ENCODE data around the gene LMCD1.

LMCD1 gene

GRCh38 chr3:8529738-8530525 lies 28.3 kb downstream of the LMCD1 start:
- H3K9me3 Mint-ChIP-seq, result no peaks in the 10 kb centered on the region
- no peak overlapping the region for H3K27ac Mint-ChIP-seq
- H3K27me3 Mint-ChIP-seq (ENCODE audit: low read depth), result no peaks in the 10 kb centered on the region
- no peak overlapping the region for H3K4me3 Mint-ChIP-seq
- no peaks in the 10 kb centered on the region for H3K36me3 Mint-ChIP-seq (ENCODE audit: low read depth)
- no peaks in the 10 kb centered on the region for H3K4me1 Mint-ChIP-seq (ENCODE audit: low read depth)

- Mint-ChIP-seq H3K9me3 (no peaks in the 10 kb centered on the region), H3K4me3 (no peak overlapping the region), H3K27me3 (ENCODE audit: low read depth) (no peaks in the 10 kb centered on the region), H3K4me1 (ENCODE audit: low read depth) (no peaks in the 10 kb centered on the region), H3K27ac (no peak overlapping the region), H3K36me3 (ENCODE audit: low read depth) (no peaks in the 10 kb centered on the region)
Measured at GRCh38 chr3:8530581-8530980, 29.0 kb downstream of the LMCD1 start.

GRCh38 chr3:8532251-8532871 lies 30.7 kb downstream of the LMCD1 start:
- H3K9me3 Mint-ChIP-seq, result no peaks in the 10 kb centered on the region
- H3K4me1 Mint-ChIP-seq (ENCODE audit: low read depth), result no peaks in the 10 kb centered on the region
- H3K27me3 Mint-ChIP-seq (ENCODE audit: low read depth), result no peaks in the 10 kb centered on the region
- H3K4me3 Mint-ChIP-seq, result no peak overlapping the region
- no peak overlapping the region for H3K27ac Mint-ChIP-seq
- no peaks in the 10 kb centered on the region for H3K36me3 Mint-ChIP-seq (ENCODE audit: low read depth)

GRCh38 chr3:8536096-8537056 lies 34.8 kb downstream of the LMCD1 start:
- H3K27me3 Mint-ChIP-seq (ENCODE audit: low read depth), result no peaks in the 10 kb centered on the region
- no peaks in the 10 kb centered on the region for H3K4me1 Mint-ChIP-seq (ENCODE audit: low read depth)
- H3K9me3 Mint-ChIP-seq, result no peaks in the 10 kb centered on the region
- H3K27ac Mint-ChIP-seq, result no peak overlapping the region
- no peaks in the 10 kb centered on the region for H3K36me3 Mint-ChIP-seq (ENCODE audit: low read depth)
- no peak overlapping the region for H3K4me3 Mint-ChIP-seq

GRCh38 chr3:8537440-8537839 lies 35.8 kb downstream of the LMCD1 start:
- Mint-ChIP-seq H3K27ac (no peak overlapping the region), H3K9me3 (no peaks in the 10 kb centered on the region), H3K4me3 (no peak overlapping the region), H3K36me3 (ENCODE audit: low read depth) (no peaks in the 10 kb centered on the region), H3K4me1 (ENCODE audit: low read depth) (no peaks in the 10 kb centered on the region), H3K27me3 (ENCODE audit: low read depth) (no peaks in the 10 kb centered on the region)

GRCh38 chr3:8538223-8538622 lies 36.6 kb downstream of the LMCD1 start:
- Mint-ChIP-seq H3K4me1 (ENCODE audit: low read depth) (no peaks in the 10 kb centered on the region), H3K27me3 (ENCODE audit: low read depth) (no peaks in the 10 kb centered on the region), H3K36me3 (ENCODE audit: low read depth) (no peaks in the 10 kb centered on the region), H3K9me3 (no peaks in the 10 kb centered on the region), H3K27ac (no peak overlapping the region), H3K4me3 (no peak overlapping the region)

GRCh38 chr3:8538913-8539312 lies 37.3 kb downstream of the LMCD1 start:
- Mint-ChIP-seq H3K9me3 (no peaks in the 10 kb centered on the region), H3K27me3 (ENCODE audit: low read depth) (no peaks in the 10 kb centered on the region), H3K36me3 (ENCODE audit: low read depth) (no peaks in the 10 kb centered on the region), H3K4me3 (no peak overlapping the region), H3K27ac (no peak overlapping the region), H3K4me1 (ENCODE audit: low read depth) (no peaks in the 10 kb centered on the region)

GRCh38 chr3:8539419-8539818 lies 37.8 kb downstream of the LMCD1 start:
- no peak overlapping the region for H3K27ac Mint-ChIP-seq
- H3K9me3 Mint-ChIP-seq, result no peaks in the 10 kb centered on the region
- H3K4me1 Mint-ChIP-seq (ENCODE audit: low read depth), result no peaks in the 10 kb centered on the region
- H3K36me3 Mint-ChIP-seq (ENCODE audit: low read depth), result no peaks in the 10 kb centered on the region
- no peaks in the 10 kb centered on the region for H3K27me3 Mint-ChIP-seq (ENCODE audit: low read depth)
- H3K4me3 Mint-ChIP-seq, result no peak overlapping the region

- Mint-ChIP-seq H3K9me3 (no peaks in the 10 kb centered on the region), H3K4me3 (no peak overlapping the region), H3K27ac (no peak overlapping the region), H3K27me3 (ENCODE audit: low read depth) (no peaks in the 10 kb centered on the region), H3K4me1 (ENCODE audit: low read depth) (no peaks in the 10 kb centered on the region), H3K36me3 (ENCODE audit: low read depth) (no peaks in the 10 kb centered on the region)
Measured at GRCh38 chr3:8540456-8540855, 38.8 kb downstream of the LMCD1 start.

GRCh38 chr3:8541486-8541885 lies 39.9 kb downstream of the LMCD1 start:
- no peaks in the 10 kb centered on the region for H3K36me3 Mint-ChIP-seq (ENCODE audit: low read depth)
- no peaks in the 10 kb centered on the region for H3K4me1 Mint-ChIP-seq (ENCODE audit: low read depth)
- no peaks in the 10 kb centered on the region for H3K9me3 Mint-ChIP-seq
- H3K27me3 Mint-ChIP-seq (ENCODE audit: low read depth), result no peaks in the 10 kb centered on the region
- H3K27ac Mint-ChIP-seq, result no peak overlapping the region
- no peak overlapping the region for H3K4me3 Mint-ChIP-seq

- no peak overlapping the region for H3K4me3 Mint-ChIP-seq
Measured at GRCh38 chr3:8542190-8543135, 40.8 kb downstream of the LMCD1 start.

GRCh38 chr3:8546609-8547008 lies 45.0 kb downstream of the LMCD1 start:
- Mint-ChIP-seq H3K4me3 (no peak overlapping the region), H3K36me3 (ENCODE audit: low read depth) (no peaks in the 10 kb centered on the region), H3K9me3 (no peaks in the 10 kb centered on the region), H3K27ac (no peak overlapping the region), H3K4me1 (ENCODE audit: low read depth) (no peaks in the 10 kb centered on the region), H3K27me3 (ENCODE audit: low read depth) (no peaks in the 10 kb centered on the region)

More at GRCh38 chr3:8542190-8543135, 40.8 kb downstream of the LMCD1 start:
- Mint-ChIP-seq H3K4me1 (ENCODE audit: low read depth) (no peaks in the 10 kb centered on the region), H3K9me3 (no peaks in the 10 kb centered on the region), H3K27me3 (ENCODE audit: low read depth) (no peaks in the 10 kb centered on the region), H3K36me3 (ENCODE audit: low read depth) (no peaks in the 10 kb centered on the region), H3K27ac (no peak overlapping the region)

- Mint-ChIP-seq H3K9me3 (no peaks in the 10 kb centered on the region), H3K36me3 (ENCODE audit: low read depth) (no peaks in the 10 kb centered on the region), H3K27me3 (ENCODE audit: low read depth) (no peaks in the 10 kb centered on the region), H3K4me3 (no peak overlapping the region), H3K27ac (no peak overlapping the region), H3K4me1 (ENCODE audit: low read depth) (no peaks in the 10 kb centered on the region)
Measured at GRCh38 chr3:8548502-8549275, 47.1 kb downstream of the LMCD1 start.
